PFSK-1 (cell line): ENCODE measurements around the gene MTMR12.

Source experiments
- FOXP2 ChIP-seq: optimal IDR thresholded peaks from 2 replicates; pipeline ENCODE3; 2011; ENCODE audit warnings: borderline replicate concordance, control low read depth, inconsistent platforms; ENCODE audit not compliant: insufficient read depth; ENCODE audit errors: extremely low read length, extremely low read depth
- POLR2AphosphoS5 ChIP-seq: IDR thresholded peaks from 2 replicates; pipeline ENCODE4 v1.6.1; 2012; ENCODE audit warnings: low read depth, mild to moderate bottlenecking, control low read depth, low read length, moderate library complexity
- REST ChIP-seq, 2 experiments: IDR thresholded peaks; 2 replicates each; pipeline versions ENCODE4 v1.6.1 to v1.8.0; 2011 to 2012; ENCODE audit warnings: low read depth in 2 of 2, low read length in 2 of 2, control low read depth in 1 of 2, inconsistent platforms in 1 of 2, mild to moderate bottlenecking in 1 of 2, moderate library complexity in 1 of 2; ENCODE audit not compliant: insufficient read depth in 1 of 2
- SIN3A ChIP-seq: IDR thresholded peaks from 2 replicates; pipeline ENCODE4 v1.6.1; 2012; ENCODE audit warnings: mild to moderate bottlenecking, low read length, moderate library complexity, borderline replicate concordance; ENCODE audit not compliant: insufficient read depth
- TAF1 ChIP-seq: IDR thresholded peaks from 2 replicates; pipeline ENCODE4 v1.6.1; 2012; ENCODE audit warnings: low read length, control low read depth, borderline replicate concordance; ENCODE audit not compliant: insufficient read depth

MTMR12 gene

GRCh38 chr5:32249668-32250067 is 63.1 kb downstream of the MTMR12 start:
- TF ChIP-seq TAF1 = no peak
- no peak for TF ChIP-seq FOXP2

GRCh38 chr5:32245742-32246141 is 67.0 kb downstream of the MTMR12 start:
- TF ChIP-seq POLR2AphosphoS5 = no peak
- TF ChIP-seq SIN3A = no peak
- TF ChIP-seq TAF1 = no peak

GRCh38 chr5:32244017-32244416 is 68.7 kb downstream of the MTMR12 start:
- TF ChIP-seq SIN3A (no peak), POLR2AphosphoS5 (no peak), TAF1 (no peak), FOXP2 (no peak), REST (IDR thresholded peaks at IDR 0.05; ENCODE audit: insufficient read depth in 1 of 2, low read depth in 2 of 2, low read length in 2 of 2) (no peak)

- TF ChIP-seq TAF1 (no peak), REST (IDR thresholded peaks at IDR 0.05; ENCODE audit: insufficient read depth in 1 of 2, low read depth in 2 of 2, low read length in 2 of 2) (no peak), SIN3A (no peak), POLR2AphosphoS5 (no peak), FOXP2 (no peak)
These were observed 71.5 kb downstream of the MTMR12 start for GRCh38 chr5:32241034-32241783.

GRCh38 chr5:32239385-32239784 is 73.4 kb downstream of the MTMR12 start:
- no peak for TF ChIP-seq TAF1
- TF ChIP-seq FOXP2 = no peak
- no peak for TF ChIP-seq POLR2AphosphoS5
- no peak for TF ChIP-seq SIN3A
- TF ChIP-seq REST (IDR thresholded peaks at IDR 0.05; ENCODE audit: insufficient read depth in 1 of 2, low read depth in 2 of 2, low read length in 2 of 2) = no peak

- TF ChIP-seq FOXP2 = no peak
- no peak for TF ChIP-seq TAF1
- no peak for TF ChIP-seq POLR2AphosphoS5
These were observed 78.9 kb downstream of the MTMR12 start for GRCh38 chr5:32233696-32234447.
